HG02884 (cell line): Measurements from ENCODE around the gene SPRR1B.
"Not testable (repeated sequence)": the region's sequence is repeated elsewhere in the genome, so short reads cannot be mapped to it uniquely, and the experiment has no call there.

Source experiments
- ATAC-seq: cut with Tn5 transposase; IDR thresholded peaks from one replicate; pipeline ENCODE4 v1.9.1; 2021; ENCODE audit warnings: mild to moderate bottlenecking, moderate library complexity; ENCODE audit not compliant: unreplicated experiment

SPRR1B gene, protein sequence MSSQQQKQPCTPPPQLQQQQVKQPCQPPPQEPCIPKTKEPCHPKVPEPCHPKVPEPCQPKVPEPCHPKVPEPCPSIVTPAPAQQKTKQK

DNA sequence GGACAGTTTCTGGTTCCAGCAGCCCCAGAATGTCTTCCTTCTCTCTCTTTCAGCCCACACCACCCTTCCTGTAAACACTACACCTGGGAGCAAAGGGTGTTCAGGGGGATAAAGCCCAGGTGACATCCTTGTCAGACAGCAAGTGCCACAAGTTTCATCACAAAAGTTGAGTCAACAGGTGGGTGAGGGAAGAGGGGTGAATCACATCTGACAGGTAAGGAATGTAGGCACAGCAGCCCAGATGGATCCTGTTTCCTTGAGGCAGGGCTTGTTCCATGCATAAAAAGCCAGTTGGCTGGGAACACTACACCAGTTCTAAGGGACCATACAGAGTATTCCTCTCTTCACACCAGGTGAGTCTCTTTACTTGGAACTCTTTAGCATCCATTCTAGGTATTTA, at the start of gene SPRR1B:
Gene SPRR1B, plus strand, starts transcription at position 309 of the 400 bp plus-strand sequence. CDS start 1,143 bp downstream, outside the sequence.
- no peak for ATAC-seq

GRCh38 chr1:152982076-152982475, 48.9 kb upstream of the SPRR1B start:
- ATAC-seq: no peak

DNA sequence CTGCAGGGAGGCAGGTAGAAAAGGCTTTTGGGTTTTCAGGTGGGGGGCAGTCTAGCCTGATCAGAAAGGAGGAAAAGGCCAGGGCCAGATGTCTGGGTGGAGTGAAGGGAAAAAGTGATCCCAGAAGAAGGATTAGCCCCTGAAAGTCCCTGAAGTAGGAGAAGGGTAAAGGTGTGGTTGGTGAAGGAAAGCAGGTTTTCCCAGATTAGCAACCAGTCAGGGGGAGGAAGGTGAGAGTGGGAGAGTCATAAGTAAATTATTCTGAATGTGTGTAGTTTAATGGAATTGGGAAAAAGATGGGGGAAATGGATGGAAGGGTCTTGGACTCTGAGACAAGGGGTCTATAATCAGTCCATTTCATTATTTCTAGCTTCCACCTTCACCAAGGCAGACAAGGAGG, 47.8 kb upstream of the SPRR1B start:
- ATAC-seq: no peak

DNA sequence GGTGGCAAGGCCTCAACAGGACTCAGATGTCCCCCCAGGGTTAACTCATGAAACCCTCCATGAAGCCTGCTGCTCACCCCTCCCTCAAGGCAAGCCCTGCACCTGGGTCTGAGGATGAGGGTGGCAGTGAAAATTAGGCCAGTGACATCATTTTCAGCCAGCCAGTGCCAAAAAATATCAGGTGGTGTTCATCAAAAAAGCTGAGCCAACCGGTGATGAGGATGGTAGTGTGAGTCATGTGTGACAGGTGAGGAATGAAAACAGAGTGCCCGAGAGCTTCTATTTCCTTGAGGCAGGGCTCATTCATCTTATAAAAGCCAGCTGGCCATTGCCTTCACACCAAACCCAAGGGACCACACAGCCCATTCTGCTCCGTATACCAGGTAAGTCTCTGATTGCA, 47.3 kb upstream of the SPRR1B start, which contains the start of gene SPRR1A:
Gene SPRR1A, plus strand, starts transcription at position 339 of the 400 bp plus-strand sequence. CDS start 1,150 bp downstream, outside the sequence.
- ATAC-seq: no peak

GRCh38 chr1:152986578-152986977, 44.4 kb upstream of the SPRR1B start:
- ATAC-seq: no peak

DNA sequence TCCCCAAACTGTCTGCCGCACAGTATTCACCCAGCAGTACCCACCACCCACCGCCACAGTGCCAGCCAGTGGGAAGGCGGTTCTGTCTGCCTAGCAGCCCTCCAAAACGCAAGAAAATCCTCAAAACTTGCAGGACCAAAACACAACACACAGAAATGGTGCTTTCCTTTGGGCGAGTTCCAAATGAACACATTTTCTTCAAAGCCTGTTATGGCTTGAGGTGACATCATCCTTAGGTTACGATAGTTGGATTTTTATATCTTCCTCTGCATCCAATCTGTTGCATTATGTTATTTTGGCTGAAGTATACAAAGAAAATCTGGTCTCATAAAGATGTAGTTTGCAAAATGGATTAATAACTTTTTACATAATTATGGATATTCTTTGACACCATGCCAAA, 37.8 kb upstream of the SPRR1B start:
- ATAC-seq: no peak

- ATAC-seq: no peak
Measured at GRCh38 chr1:152995842-152996241, 35.2 kb upstream of the SPRR1B start.

DNA sequence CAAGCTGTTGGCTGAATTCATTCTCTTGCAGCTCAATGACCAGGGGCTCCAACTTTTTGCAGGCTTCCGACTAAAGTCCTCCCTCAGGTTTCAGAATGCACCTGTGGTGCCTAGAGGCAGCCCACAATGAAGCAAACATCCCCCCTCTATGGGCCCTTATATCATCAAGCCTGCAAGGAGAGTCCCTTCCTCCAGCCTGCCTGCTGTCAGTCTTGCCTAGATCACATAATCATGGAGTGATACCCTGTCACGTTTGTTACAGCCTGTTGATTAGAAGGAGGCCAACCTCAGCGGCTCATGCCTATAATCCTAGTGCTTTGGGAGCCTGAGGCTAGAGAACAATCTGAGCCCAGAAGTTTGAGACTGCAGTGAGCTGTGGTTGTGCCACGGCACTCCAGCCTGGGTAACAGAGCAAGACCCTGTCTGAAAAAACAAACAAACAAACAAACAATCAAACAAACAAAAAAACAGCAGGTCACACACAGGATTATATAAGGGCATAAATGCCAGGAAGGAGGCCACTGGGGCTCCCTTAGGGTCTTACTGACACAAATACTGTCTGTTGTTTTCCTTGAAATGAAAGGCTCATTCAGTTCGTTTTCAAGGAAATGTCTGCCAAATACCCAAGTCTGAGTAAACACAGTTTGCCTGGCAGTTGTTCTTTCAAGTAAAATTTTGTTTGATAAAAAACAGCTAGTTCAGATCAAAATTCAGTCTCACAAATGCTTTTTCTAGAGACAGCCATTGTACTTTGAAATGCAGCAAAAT, 34.2 kb upstream of the SPRR1B start:
- no peak for ATAC-seq

GRCh38 chr1:152997901-152998300, 33.1 kb upstream of the SPRR1B start:
- no peak for ATAC-seq

DNA sequence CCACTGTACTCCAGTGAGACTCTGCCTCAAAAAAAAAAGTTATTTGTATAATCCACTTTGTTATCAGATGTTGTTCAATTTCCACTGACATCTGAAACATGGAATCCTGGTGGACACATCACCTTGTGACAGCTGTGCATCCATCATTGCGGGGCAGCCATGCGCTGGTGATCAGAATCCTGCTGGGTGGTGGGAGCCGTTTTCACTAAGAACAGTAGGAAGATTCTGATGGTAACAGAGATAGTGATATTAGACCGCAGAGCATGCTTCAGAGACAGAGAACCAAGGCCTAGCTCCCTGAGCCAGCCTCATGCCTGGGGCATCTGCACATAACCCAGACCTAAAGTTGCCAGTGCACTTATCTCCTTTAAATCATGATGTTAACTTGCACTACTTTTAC, 32.5 kb upstream of the SPRR1B start:
- no peak for ATAC-seq

DNA sequence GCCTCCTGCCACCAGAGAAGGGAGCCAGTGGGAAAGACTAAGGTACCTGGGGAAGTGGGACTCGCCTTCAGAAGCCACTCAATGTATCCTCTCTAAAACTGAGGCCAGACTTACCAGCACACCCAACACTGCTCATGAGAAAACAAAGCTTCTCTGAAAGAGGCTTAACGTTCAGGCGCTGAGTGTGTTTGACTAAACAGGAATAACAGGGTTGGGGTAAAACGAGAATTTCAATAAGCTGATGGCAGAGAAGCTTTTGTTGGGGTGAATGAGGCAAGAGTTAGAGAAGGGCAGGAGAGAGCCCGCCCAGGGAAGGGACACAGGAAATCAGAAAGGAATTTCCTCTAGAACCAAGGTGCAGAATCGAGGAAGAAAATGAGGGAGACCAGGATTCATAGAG, 31.2 kb upstream of the SPRR1B start:
- no peak for ATAC-seq

DNA sequence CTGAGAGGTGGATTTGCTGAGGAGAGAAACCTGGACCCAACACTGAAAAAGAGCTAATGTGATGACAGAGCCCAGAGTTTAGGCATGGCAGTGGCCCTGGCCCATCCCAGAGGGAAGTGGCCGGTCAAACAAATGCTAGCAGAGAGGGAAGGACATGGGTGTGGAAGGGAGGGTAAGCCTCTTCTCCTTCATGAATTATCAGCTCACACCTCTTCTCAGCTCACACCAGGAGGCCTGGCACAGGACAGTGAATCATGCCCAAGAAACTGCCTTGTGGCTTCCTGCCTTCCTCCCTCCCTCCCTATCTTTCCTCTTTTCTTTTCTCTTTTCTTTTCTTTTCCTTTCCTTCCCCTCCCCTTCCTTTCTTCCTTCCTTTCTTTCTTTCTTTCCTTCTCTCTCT, 30.7 kb upstream of the SPRR1B start:
- no peak for ATAC-seq

DNA sequence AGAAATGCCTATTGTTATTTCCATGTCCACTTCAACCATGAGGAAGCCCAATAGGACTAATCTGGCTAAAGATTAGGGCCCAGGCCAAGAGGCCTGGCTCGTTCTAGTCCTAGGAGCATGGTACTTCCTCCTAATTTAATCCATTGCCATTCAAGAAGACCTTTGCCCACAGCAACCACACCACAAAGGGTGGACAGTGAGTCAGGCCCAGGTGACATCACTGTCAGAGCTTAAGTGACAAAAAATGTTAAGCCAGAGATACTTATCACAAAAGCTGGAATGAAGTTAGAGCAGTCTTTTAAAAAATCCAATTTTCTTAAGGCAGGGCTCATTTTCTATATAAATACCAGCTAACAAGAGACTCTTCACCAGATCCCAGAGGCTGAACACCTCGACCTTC, 29.6 kb upstream of the SPRR1B start, which contains the start of gene SPRR3:
Gene SPRR3, plus strand, starts transcription at position 368 of the 400 bp plus-strand sequence. CDS start 1,272 bp downstream, outside the sequence.
- ATAC-seq: no peak

GRCh38 chr1:153011235-153011758, 19.7 kb upstream of the SPRR1B start:
- ATAC-seq: not testable (repeated sequence)

DNA sequence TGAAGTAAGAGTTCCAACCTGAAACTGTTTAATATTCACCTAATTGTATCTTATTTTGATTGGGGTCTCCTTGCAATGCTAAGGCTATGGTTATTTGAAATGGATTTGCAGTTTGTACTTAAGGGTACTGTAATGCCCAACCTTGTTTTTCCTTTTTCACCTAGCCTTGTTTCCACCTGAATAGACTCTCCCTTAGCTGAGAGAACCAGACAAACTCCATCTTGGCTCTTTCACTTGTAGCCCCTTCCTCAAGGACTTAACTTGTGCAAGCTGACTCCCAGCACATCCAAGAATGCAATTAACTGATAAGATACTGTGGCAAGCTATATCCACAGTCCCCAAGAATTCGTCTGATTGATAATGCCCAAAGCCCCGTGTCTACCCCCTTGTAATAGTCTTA, 9.2 kb upstream of the SPRR1B start:
- not testable (repeated sequence) for ATAC-seq

- not testable (repeated sequence) for ATAC-seq
Measured at GRCh38 chr1:153022340-153022739, 8.7 kb upstream of the SPRR1B start.

DNA sequence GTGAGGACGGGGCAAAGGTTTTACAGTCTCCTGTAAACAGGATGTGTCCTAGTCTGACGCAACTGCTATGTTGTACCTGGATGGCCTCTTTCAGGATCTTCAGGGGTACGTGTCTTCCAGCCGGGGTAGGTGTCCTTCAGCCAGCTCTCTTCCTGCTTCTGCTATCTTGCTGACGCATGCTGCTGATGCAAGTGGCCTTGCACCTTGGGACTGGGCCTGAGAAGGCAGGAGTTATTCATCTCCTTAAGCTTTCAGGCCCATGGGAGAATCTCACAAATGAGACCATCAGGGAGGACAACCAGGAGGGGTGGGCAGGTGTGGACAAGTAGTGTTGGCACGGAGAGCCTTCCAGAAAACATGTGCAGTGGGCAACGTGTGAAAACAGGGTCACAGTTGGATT, 7.9 kb upstream of the SPRR1B start:
- ATAC-seq: no peak

DNA sequence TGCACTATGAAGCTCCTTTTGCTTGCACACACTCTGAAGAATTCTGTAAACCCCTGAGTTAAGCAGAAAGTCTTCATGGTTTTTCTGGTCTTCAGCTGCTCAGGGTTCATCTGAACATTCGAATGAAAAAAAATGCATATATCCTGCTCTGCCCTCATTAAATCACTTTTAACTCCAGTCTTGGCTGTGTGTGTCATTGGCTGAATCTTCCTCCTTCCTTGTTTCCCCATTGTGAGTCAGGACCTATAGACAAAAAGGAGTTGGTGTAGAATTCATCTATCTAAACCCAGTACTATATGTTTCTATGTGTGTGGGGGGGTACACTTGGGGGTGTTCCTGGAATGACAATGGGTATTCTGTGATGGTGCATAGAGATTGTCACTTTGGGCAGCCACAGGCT, 6.6 kb upstream of the SPRR1B start:
- no peak for ATAC-seq

GRCh38 chr1:153025797-153026196, 5.2 kb upstream of the SPRR1B start:
- no peak for ATAC-seq

DNA sequence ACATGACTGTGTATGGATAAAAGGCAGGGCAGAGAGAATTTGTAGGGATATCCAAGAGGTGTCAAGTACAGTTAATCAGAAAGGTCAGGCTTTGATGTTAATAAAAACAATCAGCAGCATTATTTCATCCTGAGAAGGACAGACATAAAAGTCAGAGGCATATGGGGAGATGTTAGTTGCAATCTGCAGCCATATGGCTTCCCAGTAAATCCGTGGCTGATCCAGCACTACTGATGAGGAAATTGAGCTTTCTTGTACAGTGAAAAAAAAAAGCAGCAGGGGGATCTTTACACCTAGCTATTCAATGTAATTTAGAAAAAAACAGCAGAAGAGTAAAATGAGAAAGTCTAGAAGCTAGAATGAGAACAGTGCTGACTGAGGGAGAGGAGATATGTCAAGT, 2.2 kb upstream of the SPRR1B start:
- no peak for ATAC-seq

DNA sequence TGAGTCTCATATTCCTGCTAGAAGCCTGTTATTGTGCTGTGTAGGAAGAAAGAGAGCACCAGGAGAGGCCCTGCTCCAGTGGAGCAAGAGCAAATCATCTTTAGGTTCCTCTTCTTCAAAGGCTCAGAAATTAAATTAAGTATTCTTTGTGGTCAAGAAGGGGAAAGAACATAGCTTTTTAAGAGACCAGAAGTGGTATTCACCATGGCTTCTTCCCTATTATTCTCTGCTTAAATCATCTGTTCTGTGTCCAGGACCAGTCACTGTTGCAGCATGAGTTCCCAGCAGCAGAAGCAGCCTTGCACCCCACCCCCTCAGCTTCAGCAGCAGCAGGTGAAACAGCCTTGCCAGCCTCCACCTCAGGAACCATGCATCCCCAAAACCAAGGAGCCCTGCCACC, 1.1 kb downstream of the SPRR1B start:
- ATAC-seq: no peak

GRCh38 chr1:153032677-153033308, 1.8 kb downstream of the SPRR1B start:
- ATAC-seq: no peak
